HG02870 (cell line): ENCODE measurements around the gene GPR84.

ENCODE experiments used
- ATAC-seq: cut with Tn5 transposase; IDR thresholded peaks from one replicate; pipeline ENCODE4 v1.9.1; 2021; ENCODE audit warnings: mild to moderate bottlenecking, moderate library complexity; ENCODE audit not compliant: unreplicated experiment

The GPR84 gene

DNA sequence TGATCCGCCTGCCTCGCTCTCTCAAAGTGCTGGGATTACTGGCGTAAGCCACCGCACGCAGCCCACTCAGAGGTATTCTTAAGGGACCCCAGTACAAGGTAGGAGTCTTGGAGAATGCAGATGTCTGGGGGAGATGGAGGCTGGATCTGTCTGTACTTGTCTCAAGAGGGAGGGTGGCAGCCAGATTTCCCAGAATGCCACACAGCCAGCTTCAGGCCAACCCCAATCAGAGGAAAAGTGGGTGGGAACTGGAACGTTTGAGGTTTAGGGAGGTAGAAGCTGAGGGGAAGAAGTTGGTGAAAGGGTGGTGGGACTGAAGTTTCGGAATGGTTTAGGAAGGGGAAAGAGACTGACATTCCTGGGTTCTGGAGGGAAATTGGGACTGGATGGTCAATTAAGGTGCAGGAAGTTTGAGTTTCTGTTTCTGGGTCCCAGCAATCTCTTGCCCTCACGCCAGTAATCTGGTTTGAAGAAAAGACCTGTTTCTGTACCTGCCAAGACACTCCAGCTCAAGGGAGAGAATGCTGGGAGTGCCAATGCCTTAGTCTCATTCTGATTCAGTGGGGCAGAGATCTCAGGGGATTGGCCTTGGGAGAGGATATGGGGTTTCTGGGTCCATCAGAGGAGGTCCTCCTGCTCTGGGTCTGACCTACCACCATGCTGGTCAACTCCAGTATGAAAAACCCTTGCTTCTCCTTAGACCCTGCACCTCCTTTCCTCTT lies 28.4 kb upstream of the GPR84 start:
- no peak for ATAC-seq

- no peak for ATAC-seq
Measured at GRCh38 chr12:54390668-54391551, 26.6 kb upstream of the GPR84 start.

- ATAC-seq: no peak
Measured at GRCh38 chr12:54390176-54390667, 25.9 kb upstream of the GPR84 start.

DNA sequence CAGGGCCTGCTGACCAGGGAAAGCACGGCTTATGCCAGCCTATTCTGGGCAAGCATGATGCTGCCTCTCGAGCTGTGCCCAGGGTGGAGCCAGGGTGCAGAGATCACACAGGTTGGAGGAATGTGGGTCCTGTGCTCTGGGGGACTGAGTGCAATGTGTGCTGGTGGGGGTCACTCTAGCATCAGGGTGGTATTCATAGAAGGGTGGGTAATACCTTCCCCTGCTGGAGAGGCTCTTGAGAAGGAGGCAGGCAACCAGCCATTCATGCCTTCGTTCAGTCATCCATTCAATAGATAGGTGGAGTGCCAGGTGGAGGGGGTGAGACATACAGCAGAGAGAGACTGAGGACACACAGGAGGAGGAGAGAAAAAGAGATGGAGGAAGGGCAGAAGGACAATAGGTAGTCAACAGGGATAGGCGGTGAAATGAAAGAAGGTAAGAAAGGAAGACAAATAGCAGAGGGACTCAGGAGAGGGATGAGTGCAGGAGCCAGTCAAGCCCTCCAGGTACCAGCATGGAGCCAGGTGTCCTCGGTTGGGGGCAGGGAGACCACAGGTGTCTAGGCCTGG lies 25.4 kb upstream of the GPR84 start:
- no peak for ATAC-seq

DNA sequence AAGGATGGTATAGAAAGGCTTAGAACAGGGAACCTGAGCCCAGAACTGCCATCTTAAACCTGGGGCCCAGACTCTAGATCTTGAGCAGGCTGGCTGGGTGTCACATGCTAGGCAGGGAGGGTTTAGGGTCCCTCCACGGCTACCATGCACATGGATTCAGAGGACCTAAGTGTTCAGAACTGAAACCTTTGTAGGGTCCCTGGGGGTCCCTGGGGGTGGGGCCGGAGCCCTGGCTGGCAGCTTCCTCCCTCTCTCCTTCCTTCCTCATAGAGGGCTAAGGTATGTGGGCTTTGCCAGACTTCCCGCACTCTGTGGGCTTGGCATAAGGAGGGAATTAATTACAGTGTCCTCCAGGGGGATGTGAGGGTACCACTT lies 24.8 kb upstream of the GPR84 start:
- ATAC-seq: no peak

- ATAC-seq: no peak
Measured at GRCh38 chr12:54388237-54389133, 24.2 kb upstream of the GPR84 start.

DNA sequence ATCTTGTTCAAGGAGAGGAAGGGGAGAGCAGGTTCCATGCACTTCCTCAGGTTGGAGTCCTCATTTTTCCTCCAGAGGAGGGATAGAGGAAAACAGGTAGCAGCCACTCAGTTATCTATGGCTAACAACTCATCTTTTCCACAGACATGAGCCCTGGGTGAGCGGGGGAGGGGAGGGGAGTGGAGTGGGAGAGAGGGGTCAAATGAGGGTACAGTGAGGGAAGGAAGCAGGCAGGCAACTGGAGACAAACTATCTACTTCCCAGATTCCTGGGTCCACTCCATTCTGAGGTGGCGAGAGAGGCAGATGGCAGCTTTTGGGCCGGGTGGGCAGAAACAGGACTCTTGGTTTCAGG lies 22.8 kb upstream of the GPR84 start:
- no peak for ATAC-seq

- ATAC-seq: no peak
Measured at GRCh38 chr12:54386403-54387113, 22.3 kb upstream of the GPR84 start.

DNA sequence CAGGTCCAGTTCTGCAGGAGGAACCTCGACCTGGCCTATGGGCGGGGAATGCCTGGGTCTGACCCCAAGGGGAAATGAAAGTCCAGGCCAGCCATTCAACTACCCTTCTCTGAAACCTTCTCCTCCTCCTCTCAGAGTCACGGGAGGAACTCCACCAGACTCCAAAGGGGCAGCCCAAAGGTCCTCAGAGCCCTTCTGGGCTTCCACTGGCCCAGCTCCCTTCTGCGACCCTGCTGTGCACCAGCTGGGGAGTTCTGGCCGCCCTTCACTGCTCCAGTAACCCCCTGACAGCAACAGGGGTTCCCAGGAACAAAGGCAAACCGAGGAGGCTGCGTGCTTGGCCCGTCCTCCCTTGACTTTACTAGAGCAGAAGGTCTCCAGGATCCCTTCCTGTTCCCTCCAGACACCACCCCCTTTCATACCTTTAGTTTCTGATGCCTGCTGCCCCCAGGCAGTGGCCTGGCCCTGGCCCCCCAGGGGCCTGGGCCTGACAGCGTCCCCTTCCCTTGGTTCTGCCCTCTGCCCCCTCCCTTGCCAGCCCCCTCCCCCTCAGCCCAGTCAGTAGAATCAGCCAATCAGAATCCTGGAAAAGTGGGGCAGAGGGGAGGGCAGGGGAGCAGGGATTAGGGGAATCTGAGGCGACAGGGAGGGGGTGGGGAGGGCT lies 21.1 kb upstream of the GPR84 start:
- peak; percentile 68 for ATAC-seq

DNA sequence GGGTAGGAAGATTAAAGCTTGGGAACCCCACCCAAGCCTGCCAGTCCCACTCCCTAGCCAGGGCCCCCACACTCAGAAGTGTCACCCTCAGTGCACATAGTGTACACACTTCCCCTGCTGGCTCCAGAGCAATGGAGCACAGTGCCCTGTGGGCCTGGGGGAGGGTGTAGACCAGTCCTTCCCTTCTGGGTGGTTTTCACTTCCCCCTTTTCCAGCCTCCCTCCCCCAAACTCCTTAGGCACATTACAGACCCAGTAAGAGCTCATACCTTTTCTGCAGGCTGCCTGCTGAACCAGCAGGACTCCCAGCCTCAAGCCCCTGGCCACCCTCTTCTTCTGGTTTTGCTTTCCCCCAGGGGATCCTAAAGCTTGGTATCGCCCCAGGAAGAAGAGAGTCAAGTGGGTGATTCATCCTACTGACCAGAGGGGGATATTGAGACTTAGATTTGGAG lies 20.3 kb upstream of the GPR84 start, which contains the start of gene ZNF385A:
Gene ZNF385A, minus strand, starts transcription at position 143 of the 451 bp plus-strand sequence. CDS start 219 bp downstream, outside the sequence.
- ATAC-seq: no peak

DNA sequence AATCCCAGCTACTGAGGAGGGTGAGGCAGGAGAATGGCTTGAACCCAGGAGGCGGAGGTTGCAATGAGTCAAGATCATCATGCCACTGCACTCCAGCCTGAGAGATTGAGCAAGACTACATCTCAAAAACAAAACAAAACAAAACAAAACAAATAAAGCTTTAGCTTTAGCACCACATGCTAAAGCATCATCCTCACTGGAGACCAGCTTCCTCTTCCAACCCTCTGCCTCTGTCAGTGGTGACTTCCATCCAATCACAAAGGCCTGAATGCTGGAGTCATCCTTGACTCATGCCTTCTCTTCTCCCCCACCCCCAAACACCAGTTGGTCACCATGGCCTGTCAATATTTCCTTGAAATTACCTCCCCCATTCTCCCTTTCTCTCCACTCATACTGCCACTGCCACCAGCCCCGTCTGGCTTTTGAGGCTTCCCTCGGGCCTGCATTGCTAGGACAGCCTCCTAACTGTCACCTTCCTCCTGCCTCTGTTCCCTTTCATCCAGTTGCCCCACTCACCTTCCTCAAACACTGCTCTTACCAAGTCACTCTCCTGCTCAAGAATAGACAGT lies 18.8 kb upstream of the GPR84 start:
- no peak for ATAC-seq

DNA sequence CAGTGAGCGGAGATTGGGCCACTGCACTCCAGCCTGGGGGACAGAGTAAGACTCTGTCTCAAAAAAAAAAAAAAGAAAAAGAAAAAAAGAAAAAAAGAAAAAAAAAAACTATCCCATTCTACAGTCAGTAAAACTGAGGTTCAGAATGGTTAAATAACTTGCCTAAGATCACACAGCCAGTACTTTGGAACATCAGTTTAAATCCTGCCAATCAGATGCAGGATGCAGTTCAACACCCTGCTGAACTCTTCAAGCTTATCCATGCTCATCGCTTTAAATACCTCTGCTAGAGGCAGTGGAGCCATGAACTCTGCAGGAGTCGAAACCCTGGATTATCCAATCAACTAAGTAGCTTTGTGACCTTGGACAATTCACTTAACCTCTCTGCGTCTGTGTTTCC lies 16.9 kb upstream of the GPR84 start:
- no peak for ATAC-seq

GRCh38 chr12:54379398-54380201 lies 15.3 kb upstream of the GPR84 start:
- ATAC-seq: peak; percentile 60

DNA sequence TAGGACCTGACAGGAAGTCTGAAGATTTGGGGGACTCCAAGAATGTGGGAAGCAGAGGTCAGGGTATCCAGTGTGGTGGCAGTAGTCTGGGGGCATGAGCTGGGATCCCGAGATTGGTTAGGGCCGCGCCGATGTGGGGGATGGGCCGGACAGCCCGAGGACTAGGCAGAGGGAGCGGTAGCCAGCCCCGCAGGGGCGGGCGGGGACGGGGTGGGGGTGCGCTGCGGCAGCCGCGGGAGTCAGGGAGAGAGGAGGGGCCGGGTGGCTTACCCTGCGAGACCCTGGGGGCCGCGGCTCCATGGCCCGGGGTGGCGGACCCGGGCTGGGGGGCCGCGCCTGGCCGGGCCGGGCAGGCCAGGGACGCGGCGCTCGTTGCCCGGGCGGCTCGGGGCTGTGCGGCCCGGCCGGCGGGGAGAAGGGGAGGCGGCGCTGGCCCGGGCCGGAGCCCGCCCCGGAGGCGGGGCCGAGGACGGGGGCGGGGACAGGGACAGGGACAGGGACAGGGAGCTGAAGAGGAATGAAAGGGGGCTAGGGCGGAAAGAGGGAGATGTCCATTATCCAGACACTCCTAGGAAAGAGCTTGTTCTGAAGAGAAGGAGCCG lies 14.6 kb upstream of the GPR84 start:
- no peak for ATAC-seq

DNA sequence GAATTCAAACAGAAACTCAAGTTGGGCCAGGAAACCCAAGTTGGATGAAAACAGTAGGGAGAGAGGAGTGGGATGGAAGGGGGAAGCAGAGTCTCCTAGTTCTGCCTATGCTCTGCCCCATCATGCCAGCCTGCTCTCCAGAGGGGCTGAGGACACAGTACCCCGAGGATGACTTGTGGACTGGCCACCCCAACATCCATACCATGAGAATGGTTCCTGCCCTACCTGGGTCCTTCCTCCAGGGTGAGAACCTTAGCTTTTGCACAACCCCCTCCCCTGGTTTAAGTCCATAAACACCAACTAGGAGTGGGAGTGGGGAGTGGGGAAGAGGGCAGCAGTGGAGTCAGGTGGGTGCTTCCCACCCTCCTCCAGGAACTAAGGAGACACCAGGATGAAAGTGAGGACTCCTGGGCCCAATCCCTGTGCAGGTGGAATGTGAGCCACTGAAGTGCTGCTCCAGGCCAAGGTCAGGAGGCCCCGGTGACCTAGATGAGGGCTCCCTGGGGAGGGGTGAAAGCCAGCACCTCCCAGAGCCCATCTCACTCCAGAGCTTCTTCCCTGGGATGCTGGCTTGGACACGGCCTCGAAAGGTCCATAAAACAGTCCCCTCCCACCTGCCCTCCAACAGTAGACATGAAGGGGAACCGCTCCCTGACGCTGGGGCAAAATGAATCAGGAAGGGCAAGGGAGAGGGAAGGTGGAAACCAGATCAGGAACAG lies 13.7 kb upstream of the GPR84 start:
- ATAC-seq: no peak

DNA sequence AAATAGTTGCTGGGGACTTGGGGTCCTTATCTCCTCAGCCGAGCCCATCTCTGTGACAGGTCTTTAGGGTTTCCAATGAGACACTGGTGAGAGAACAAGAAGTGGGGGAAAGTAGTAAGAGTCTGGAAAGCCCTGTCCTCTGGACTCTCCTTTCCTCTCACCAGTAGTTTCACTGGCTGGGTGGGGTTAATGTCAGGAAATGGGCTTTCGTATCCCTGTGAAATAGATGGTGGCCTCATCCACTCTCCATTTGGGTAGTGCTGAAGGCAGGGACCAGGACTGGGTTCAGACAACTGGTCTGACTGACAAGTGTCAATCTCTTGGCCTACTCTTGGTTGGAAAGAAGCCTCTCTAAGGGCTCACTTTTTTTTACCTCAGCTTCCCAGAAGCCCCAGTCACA lies 12.7 kb upstream of the GPR84 start:
- no peak for ATAC-seq

GRCh38 chr12:54376596-54376995 lies 12.3 kb upstream of the GPR84 start:
- no peak for ATAC-seq
